Dedifferentiated amniotic fluid mesenchymal stem cell (primary cell): ENCODE data around the gene TBC1D1.

ENCODE experiments used
- DNase-seq: peaks from one replicate; pipeline ENCODE4 v3.0.0-alpha.2; 2016; ENCODE audit errors: extremely low spot score

Gene TBC1D1

DNA sequence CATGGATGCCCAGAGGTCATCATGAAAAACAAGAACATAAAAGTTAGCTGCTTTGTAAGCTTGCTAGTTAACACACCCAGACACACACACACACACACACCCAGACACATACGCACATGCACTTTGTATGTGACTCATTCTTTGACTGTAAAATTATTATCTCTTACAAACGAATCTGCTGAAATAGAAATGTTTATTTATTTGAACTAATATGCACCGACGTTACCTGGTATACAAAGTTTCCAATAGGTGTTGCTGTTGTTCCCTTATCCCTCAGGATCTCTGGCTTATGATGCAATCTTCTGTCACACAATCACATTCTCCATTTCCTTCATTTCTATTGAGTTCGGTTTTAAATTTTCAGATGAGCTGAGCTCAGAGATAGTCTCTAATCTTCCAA, 278.6 kb downstream of the TBC1D1 start:
- no peak for DNase-seq

GRCh38 chr4:38170338-38171169, 279.7 kb downstream of the TBC1D1 start:
- DNase-seq, result no peak

GRCh38 chr4:38172078-38172477, 281.2 kb downstream of the TBC1D1 start:
- no peak for DNase-seq

DNA sequence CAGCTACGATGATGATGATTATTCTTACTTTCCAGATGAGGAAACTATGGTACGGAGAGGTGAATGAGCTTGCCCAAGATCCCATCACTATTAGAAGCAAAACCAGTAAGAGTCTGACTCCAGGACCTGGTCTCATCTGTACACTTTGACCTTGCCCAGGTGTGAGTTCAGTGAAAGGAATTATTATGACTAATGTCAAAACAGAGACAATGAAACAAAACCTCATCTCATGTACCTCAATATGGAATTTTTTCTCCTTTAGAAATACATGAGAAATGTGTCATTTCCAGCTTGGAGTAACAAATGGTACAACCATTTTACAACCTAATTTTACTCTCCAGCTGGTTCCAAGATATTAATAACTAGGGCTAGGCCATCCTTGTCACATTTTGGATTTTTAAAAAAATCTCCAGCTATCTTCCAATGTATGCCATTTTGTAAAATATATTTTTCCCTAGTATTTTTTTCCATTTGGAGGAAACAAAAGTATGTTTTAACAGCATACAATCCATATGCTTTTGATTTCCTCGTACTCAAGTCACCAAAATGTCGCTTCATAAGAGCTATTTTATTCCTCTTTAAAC, 283.1 kb downstream of the TBC1D1 start:
- no peak for DNase-seq

DNA sequence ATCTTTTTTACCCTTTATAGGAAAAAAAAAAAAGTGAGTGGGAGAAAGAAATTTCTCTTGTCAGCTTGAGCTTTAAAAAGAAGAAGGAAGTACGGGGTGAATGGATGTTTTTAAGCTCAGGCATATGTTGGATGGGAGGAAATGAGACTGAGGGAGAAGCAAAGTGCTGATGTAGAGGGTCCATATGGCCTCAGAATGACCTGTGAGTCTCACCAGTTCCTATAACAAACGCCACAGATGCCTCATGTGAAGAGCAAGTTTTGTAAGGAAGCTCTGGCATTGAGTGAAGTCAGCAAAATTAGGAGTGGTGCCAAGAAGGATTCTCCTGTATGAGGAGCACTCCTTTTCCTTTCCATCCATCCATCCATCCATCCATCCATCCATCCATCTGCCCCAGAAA, 283.9 kb downstream of the TBC1D1 start:
- no peak for DNase-seq

DNA sequence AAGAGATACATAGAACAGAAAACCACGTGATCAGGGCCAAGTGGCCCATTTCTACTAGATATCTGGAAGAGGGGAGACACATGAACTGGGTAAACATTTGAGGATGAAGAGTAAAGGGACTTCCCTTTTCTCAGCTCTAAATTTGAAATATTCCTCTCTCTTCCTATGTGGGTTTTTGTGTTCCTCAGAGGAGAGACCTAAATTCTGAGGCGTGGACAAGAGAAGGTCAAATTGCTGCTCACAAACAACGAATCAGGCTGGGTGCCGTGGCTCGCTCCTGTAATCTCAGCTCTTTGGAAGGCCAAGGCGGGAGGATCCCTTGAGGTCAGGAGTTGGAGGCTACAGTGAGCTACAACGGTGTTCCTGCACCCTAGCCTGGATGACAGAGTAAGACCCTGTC, 285.3 kb downstream of the TBC1D1 start:
- DNase-seq, result no peak

- no peak for DNase-seq
Observed at GRCh38 chr4:38177035-38177546, 286.2 kb downstream of the TBC1D1 start.

DNA sequence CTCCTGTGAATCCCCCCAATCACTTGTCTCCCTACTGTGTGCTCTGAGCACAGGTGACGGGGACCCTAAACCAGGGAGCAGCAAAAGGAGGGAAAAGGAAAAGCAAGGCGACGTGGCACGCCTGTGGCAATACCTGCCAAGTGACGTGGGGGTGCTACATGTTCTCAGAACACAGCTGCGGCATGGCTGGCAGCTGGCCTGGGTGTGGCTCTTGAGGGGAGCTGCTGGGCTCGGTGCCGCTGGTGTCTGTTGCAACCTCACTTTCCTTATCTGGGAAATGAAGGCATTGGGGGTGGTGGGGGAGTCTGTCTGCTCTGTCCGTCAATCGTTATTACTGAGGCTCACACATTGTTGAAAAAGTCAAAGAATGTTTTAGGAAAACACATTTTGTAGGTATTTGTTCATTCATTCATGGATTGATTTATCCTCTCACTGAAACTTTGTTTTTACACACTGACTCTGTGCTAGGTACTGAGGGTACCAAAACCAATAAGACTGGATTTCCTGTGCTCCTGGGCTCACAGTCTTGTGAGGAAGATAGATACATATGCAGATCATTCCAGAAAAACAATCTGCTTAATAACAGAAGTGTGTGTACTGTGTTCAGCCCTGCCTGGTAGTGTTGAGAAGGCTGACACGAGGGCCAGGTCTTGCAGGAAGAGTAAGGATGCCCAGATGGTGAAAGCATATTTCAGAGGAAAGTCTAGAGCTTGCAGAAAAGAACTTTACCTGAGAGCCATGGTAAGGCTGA, 286.9 kb downstream of the TBC1D1 start:
- no peak for DNase-seq

GRCh38 chr4:38178392-38178995, 287.6 kb downstream of the TBC1D1 start:
- no peak for DNase-seq

DNA sequence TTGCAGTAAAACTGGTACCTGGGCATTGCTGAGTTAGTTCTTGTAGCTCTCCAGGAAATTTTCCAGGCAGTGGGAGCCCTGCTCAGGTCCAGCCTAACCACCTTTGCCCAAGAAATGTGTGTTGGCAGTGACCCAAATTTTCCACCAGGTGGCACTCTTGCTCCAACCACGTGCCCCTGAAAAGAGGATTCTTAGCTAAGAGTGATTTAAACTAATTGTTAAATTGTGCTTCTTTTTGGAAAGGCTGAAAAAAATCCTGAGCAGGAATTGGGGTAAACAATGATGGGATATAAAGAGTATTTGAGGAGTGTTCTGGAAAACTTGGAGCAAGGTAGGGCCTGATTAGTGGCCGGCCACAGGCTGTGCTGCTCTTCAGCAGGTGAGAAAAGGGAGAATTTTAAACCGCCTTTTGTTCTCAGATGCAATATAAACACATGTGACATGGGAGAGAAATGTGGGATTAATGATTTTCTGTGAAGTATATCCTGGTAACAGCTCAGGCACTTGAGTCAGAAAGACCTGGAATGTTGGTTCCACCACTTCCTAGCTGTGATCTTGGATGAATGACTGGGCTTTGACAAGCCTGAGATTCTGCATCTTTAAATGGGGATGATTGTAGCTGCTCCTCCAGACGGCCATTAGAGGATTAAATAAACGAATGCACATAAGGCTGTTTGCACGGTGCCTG, 288.9 kb downstream of the TBC1D1 start:
- DNase-seq, result peak; percentile 64

DNA sequence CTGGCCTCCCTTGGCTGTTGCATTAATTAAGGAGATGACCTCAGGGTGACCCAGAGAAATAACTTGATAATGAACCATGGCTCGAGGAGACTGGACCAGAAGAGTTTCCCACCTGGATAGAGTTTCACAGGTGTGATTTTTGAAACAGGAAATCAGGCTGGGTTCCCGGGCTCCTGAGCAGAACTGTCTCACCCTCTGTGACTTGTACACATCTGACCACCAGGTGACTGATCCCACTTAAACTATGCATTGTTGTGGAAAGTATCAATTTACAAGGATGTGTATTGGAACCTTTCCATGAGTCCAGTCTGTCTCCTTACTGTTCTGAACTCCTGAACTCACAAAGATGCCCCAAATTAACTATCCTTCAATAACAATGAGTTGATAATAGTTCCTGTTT, 289.6 kb downstream of the TBC1D1 start:
- DNase-seq, result no peak

GRCh38 chr4:38181286-38181685, 290.4 kb downstream of the TBC1D1 start:
- DNase-seq, result no peak

GRCh38 chr4:38182334-38182998, 291.6 kb downstream of the TBC1D1 start:
- no peak for DNase-seq

DNA sequence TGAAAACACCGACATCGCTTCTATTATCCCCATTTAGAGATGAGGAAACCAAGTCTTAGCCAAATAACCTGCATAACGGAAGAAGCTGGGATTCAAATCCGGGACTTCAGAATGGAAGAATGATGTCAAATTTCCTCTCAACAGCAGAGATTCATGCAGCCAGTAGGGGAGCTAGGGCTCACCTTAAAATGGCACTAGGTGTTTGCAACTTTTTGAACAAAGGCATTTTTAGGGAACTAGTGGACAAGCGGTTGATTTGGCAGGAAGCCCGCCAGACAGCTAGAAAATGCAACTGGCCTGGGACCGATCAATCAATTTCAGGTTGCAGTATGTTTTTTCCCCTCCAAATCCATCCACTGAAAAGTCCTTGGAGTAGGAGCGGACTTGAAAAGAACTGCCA, 293.5 kb downstream of the TBC1D1 start:
- DNase-seq, result no peak

DNA sequence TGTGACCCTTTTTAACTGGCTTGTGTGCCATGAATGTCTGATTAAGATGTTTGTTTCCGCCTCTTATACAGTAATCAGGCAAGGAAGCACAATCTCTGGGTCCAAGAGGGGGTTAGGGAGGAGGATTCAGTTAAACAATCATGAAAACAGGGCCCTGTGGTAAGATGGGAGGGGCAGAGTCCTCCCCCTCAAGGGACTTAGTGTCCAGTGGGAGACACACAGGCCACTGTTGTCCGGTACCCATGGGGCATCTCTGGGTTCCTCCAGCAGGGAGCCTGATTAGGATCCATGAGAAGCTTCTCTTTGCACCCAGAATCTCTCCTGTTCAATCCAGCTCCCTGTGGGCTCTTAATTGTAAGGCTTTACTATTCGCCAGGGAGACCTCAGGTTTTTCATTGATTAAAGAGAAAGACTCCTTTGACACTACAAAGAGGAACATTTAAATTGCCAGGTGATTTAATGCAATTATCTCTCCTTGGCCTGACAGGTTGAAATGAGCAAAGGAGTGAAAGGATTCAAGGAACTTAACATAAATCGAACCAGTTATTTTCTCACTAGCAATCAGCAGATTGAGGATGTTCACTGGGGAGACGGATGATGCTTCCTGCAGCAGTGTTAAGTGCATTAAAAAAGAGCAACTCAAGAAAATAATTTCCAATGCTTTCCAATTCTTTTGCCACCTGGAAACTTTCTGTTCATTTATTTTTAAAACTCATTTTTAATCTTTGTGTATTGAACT, 294.7 kb downstream of the TBC1D1 start:
- DNase-seq, result no peak

DNA sequence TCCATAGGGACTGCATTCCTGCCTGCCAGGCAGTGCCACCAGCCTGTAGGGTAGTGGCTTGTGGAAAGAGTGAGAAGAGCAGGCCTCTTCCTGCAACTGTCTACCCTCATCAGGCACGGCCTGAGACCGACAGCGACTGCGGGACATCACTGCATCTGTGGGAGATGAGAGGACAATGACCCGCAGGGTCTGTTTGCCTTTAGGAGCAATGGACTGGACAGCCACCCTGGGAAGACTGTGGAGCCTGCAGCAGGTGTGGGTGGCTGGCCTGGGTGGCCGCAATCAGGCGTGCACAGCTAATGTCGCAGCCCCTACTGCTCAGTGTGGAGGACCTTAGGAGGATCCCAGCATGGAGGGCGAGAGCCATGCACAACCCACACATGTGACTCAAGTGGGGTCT, 297.3 kb downstream of the TBC1D1 start:
- DNase-seq, result no peak

DNA sequence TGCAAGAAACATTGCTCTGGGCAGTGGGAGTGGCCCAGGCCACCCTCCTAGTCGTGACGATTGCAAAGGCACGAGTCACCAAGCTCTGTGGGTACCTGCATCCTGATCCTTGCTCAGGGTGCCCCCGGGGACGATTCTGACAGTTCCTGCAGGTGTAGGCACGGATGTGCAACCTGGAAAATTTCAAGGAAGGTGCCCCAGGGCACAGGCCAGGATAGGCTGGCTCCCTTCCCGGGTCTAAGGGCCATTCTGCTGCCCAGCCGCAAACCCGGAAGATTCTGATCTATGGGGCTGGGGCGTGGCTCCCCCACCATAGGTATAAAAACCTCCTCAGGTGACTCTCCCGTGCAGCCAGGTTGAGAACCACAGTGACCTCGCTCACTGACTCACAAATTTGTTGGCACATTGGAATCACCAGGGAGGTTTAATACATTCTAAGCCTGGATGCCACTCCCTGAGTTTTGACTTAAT, 297.8 kb downstream of the TBC1D1 start:
- DNase-seq, result no peak
